ENCODE results near the gene MEFV.
"Not testable (repeated sequence)": the region's sequence is repeated elsewhere in the genome, so short reads cannot be mapped to it uniquely, and the experiment has no call there.

The MEFV gene, protein sequence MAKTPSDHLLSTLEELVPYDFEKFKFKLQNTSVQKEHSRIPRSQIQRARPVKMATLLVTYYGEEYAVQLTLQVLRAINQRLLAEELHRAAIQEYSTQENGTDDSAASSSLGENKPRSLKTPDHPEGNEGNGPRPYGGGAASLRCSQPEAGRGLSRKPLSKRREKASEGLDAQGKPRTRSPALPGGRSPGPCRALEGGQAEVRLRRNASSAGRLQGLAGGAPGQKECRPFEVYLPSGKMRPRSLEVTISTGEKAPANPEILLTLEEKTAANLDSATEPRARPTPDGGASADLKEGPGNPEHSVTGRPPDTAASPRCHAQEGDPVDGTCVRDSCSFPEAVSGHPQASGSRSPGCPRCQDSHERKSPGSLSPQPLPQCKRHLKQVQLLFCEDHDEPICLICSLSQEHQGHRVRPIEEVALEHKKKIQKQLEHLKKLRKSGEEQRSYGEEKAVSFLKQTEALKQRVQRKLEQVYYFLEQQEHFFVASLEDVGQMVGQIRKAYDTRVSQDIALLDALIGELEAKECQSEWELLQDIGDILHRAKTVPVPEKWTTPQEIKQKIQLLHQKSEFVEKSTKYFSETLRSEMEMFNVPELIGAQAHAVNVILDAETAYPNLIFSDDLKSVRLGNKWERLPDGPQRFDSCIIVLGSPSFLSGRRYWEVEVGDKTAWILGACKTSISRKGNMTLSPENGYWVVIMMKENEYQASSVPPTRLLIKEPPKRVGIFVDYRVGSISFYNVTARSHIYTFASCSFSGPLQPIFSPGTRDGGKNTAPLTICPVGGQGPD

GRCh38 chr16:3256146-3256865, at the start of gene MEFV:
MEFV (minus strand) TSS chr16:3256633; CDS start chr16:3256587, 46 bp downstream.
- no peak for DNase-seq (ENCODE audit: low read depth)

- no peak for DNase-seq (ENCODE audit: low read depth)
These were observed 49.6 kb upstream of the MEFV start for GRCh38 chr16:3306078-3306477.

- peak; percentile 91 for DNase-seq (ENCODE audit: low read depth)
These were observed 49.0 kb upstream of the MEFV start, which contains the start of the genes TIGD7 and ZNF75A for GRCh38 chr16:3305109-3306068. TIGD7 (minus strand) TSS chr16:3305430; CDS start chr16:3300614, 4,816 bp downstream. ZNF75A (plus strand) TSS chr16:3305497; CDS start chr16:3308429, 2,932 bp downstream.

DNA sequence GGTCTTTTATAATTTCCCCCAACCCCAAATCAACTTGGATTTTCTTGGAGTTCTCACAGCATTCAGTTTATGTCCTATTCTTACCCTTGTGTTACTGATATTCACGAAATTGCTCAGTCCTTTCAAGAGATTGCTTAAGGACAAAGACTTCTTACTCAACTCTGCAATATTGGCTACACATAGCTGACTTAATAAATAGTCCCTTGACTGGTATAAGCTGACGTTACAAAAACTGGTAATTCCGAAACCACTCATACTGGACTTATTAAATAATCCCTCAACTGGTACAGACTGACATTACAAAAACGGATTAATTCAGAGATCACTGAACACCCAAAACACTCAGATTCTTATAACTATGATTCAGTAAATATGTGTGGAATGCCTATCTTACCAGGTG, 47.9 kb upstream of the MEFV start:
- peak; percentile 66 for DNase-seq (ENCODE audit: low read depth)

- DNase-seq (ENCODE audit: low read depth) = no peak
These were observed 39.4 kb upstream of the MEFV start for GRCh38 chr16:3295783-3296182.

DNA sequence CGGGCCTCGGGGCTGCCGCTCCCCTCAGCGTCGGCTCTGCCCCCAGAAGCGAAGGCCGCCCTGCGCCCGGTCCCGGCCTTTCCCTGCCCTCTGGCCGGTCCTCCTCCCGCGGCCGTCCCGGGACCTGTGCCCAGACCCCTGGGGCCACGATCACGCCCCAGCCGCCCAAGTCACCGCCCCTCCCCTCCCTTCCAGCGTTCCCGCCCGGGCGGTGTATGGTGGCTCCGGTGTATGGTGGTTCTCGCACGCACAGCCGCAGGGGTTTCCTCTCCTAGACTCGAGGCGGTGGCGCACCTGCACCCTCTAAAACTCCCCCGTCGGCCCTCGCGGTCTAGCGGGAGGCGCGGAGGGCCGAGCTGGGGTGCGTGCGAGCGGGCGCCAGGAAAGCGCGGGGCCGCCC, 38.8 kb upstream of the MEFV start:
- no peak for DNase-seq (ENCODE audit: low read depth)

DNA sequence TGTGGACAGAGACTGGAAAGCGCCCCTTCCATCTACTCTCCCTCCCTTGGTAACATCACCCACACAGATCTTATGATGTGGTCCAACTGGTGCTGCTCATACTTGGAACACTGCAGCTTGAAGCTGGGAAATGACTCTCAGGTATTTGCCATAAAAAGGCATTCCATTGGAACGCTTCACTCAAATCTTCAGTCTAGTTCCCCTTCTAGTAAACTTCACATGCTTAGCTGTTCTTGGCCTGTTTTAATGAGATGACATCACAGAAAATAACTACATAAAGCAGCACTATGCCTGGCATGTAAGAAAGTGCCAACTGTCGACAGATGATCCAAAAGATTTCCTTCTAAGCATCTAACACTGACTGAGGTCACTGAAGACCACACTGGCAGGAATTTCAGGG, 36.2 kb upstream of the MEFV start:
- no peak for DNase-seq (ENCODE audit: low read depth)

GRCh38 chr16:3289998-3290673, 33.7 kb upstream of the MEFV start:
- DNase-seq (ENCODE audit: low read depth) = no peak

GRCh38 chr16:3285131-3285530, 28.7 kb upstream of the MEFV start:
- DNase-seq (ENCODE audit: low read depth) = no peak

DNA sequence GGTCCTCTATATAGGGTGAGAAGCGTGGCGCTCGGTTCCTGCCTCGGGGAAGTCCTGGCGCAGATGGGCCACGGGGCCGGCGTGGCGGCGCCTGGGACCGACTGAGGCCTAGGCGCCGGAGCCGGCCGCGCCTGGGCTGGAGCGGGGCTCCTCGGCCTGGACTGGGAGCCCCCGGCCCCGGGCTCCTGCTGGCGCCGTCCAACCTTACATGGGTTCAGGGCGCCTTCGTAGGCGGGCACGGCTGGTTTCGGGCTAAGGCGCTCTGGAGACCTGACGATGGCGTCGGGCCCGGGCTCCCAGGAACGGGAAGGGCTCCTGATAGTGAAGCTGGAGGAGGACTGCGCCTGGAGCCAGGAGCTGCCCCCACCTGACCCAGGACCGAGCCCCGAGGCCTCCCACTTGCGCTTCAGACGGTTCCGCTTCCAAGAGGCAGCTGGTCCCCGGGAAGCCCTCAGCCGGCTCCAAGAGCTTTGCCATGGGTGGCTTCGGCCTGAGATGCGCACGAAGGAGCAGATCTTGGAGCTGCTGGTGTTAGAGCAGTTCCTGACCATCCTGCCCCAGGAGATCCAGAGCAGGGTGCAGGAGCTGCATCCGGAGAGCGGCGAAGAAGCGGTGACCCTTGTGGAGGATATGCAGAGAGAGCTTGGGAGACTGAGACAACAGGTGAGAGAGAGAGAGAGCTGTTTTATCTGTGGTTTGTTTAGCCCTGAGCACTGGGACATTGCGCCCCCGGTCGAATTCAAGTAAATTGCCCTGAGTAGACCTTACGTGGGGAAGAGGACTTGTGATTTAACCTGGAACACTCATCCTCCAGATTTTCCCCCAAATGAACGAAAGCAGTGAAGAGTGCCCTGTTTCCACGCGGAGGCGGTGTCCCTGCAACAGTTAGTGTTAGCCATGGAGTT, 27.4 kb upstream of the MEFV start:
- no peak for DNase-seq (ENCODE audit: low read depth)

DNA sequence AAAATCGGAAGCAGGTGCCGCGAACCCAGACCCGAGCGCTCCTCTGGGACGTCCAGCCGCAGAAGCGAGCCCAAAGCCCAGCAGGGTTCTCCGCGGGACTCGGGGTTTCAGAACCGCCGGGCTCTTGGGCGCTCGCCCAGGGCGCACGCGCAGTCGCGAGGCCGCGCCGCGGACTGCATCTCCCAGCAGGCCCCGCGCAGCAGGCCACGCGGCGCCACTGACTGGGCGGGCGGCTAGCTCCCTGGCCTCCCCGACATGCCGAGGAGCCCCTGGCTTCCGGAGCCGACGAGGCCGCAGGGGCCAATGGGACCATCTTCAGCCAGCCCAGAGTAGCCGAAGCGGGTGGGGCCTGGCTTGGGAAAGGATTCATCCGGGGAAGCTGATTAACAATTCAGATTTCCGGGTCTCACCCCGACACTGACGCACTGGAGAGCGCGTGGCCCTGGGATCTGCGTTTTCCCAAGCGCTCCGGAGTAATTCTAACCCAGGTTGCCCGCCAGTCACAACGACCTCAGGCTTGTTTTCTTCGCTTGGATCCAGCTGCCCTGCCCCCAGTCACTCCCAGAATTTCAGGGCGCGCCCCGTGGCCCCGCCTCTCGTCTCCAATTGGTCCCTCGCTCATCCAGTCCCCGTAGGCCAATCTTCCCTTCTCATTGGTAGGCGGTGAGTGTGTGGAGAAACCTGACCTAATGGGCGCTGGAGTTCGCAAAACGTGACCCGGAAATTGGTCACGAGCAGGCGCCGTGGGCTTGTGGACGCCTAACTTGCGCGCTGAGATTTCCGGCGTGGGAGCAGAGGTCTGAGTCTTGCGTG, 26.5 kb upstream of the MEFV start, which contains the start of gene ZNF263:
TSS of gene ZNF263 (plus strand) at position 762 of the 813 bp plus-strand sequence. CDS start 328 bp downstream, outside the sequence.
- DNase-seq (ENCODE audit: low read depth) = peak; percentile 99

DNA sequence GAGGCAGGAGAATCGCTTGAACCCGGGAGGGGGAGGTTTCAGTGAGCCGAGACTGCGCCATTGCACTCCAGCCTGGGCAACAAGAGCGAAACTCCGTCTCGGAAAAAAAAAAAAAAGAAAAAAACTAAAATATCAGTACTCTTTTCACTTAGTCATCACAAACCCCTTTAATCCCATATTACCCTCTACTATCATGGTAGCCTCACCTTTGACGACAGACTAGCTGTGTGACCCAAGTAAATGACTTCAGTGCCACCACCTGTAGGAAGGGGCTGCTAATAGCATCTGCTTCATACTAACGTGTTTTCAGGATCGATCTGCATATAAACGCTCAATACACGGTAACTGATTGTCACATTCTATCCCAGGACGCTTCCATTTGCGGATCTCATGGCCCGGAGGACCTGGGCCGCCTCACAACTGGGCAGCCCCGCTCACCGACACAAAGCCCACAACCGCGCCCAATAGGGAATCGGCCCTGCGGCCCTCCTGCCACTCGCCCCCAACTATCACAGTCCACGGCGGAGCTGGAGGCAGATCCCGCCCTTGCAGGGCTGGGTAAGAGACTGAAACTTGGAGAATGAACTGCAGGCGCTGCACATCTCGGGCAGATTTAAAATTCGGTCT, 25.8 kb upstream of the MEFV start:
- no peak for DNase-seq (ENCODE audit: low read depth)

- no peak for DNase-seq (ENCODE audit: low read depth)
These were observed 24.9 kb upstream of the MEFV start for GRCh38 chr16:3281222-3281820.

- no peak for DNase-seq (ENCODE audit: low read depth)
These were observed 20.2 kb upstream of the MEFV start for GRCh38 chr16:3276679-3277078.

DNA sequence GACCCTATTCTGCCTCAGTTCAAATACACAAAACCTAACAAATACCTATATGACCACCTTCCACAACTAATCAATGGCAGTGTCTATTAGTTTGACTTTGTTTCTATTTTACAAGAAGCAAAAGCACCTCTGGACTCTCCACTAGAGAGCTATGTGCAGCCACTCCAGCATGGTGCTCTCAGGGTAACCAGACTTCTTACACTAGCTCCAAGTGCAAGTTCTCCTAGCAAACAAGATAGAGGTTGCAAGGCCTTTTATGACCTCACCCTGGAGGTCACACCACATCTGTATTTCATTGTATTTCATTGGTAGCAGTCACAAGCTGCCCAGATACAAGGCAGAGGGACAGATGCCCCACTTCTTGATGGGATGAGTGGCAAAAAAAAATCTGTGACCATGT, 18.5 kb upstream of the MEFV start:
- no peak for DNase-seq (ENCODE audit: low read depth)

DNA sequence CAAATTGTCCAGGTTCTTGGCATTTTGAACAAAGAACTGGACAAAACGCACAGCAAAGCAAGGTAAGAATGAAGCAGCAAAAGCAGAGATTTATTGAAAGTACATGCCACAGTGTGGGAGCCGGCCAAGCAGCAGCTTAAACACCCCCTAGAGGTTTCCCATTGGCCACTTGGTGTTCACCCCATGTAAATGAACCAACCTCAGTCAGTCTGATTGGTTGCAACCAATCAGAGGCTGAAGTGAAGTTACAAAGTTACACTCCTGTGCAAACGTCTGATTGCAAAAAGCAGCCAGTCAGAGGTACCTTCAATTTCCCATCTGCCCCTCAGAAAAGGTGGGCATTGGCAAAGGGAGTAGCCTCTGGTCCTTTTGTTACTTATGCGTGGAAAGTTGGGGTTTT, 18.1 kb upstream of the MEFV start:
- DNase-seq (ENCODE audit: low read depth) = peak; percentile 52

DNA sequence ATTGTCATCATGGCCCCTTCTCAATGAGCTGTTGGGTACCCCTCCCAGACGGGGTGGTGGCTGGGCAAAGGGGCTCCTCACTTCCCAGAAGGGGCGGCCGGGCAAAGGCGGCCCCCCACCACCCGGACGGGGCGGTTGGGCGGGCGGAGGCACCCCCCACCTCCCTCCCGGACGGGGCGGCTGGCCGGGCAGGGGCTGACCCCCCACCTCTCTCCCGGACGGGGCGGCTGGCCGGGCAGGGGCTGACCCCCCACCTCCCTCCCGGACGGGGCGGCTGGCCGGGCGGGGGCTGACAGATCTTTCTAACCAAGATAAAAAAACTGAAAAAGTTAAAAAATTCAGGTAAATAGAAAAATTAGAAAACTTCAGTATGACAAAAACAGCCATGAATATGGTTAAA, 14.8 kb upstream of the MEFV start:
- not testable (repeated sequence) for DNase-seq (ENCODE audit: low read depth)

- DNase-seq (ENCODE audit: low read depth) = not testable (repeated sequence)
These were observed 14.3 kb upstream of the MEFV start for GRCh38 chr16:3270718-3271117.
